IPS-15b (cell line): ENCODE data around the gene TTC39C.

Experiments used
- H3K27me3 ChIP-seq: one replicate; pipeline ENCODE4 v1.6.1; 2013; ENCODE audit warnings: low read length; ENCODE audit not compliant: control insufficient read depth, insufficient read depth
- H3K36me3 ChIP-seq: one replicate; pipeline ENCODE4 v1.6.1; 2013; ENCODE audit warnings: low read length; ENCODE audit not compliant: control insufficient read depth, insufficient read depth
- H3K4me1 ChIP-seq: one replicate; pipeline ENCODE4 v1.6.1; 2013; ENCODE audit warnings: mild to moderate bottlenecking, low read length; ENCODE audit not compliant: control insufficient read depth, insufficient read depth
- H3K4me3 ChIP-seq: one replicate; pipeline ENCODE4 v1.5.1; 2013; ENCODE audit warnings: low read depth, low read length
- H3K9ac ChIP-seq: one replicate; pipeline ENCODE4 v1.6.1; 2013; ENCODE audit warnings: low read depth, mild to moderate bottlenecking, low read length
- H3K9me3 ChIP-seq: one replicate; pipeline ENCODE4 v1.6.1; 2013; ENCODE audit warnings: mild to moderate bottlenecking, low read length; ENCODE audit not compliant: control insufficient read depth, insufficient read depth

TTC39C gene

GRCh38 chr18:24112464-24112863, 97.9 kb downstream of the TTC39C start:
- Histone ChIP-seq H3K4me3 (no peak overlapping the region), H3K27me3 (no peaks in the 10 kb centered on the region), H3K4me1 (peaks cover 11% of the 10 kb centered on the region), H3K36me3 (no peaks in the 10 kb centered on the region), H3K9ac (no peak overlapping the region), H3K9me3 (no peaks in the 10 kb centered on the region)

GRCh38 chr18:24112874-24113615, 98.5 kb downstream of the TTC39C start:
- Histone ChIP-seq H3K9ac (no peak overlapping the region), H3K9me3 (no peaks in the 10 kb centered on the region), H3K4me1 (peaks cover 11% of the 10 kb centered on the region), H3K27me3 (no peaks in the 10 kb centered on the region), H3K36me3 (no peaks in the 10 kb centered on the region), H3K4me3 (no peak overlapping the region)

- Histone ChIP-seq H3K9ac (no peak overlapping the region), H3K27me3 (no peaks in the 10 kb centered on the region), H3K9me3 (no peaks in the 10 kb centered on the region), H3K4me1 (peaks cover 11% of the 10 kb centered on the region), H3K36me3 (no peaks in the 10 kb centered on the region), H3K4me3 (no peak overlapping the region)
Observed at GRCh38 chr18:24114924-24115549, 100.5 kb downstream of the TTC39C start.

- H3K36me3 ChIP-seq: no peaks in the 10 kb centered on the region
Observed at GRCh38 chr18:24115628-24116027, 101.1 kb downstream of the TTC39C start.

GRCh38 chr18:24118750-24119577, 104.4 kb downstream of the TTC39C start:
- no peaks in the 10 kb centered on the region for H3K9me3 ChIP-seq
- H3K27me3 ChIP-seq: no peaks in the 10 kb centered on the region
- H3K36me3 ChIP-seq: no peaks in the 10 kb centered on the region
- no peak overlapping the region for H3K4me3 ChIP-seq
- H3K9ac ChIP-seq: no peak overlapping the region
- no peaks in the 10 kb centered on the region for H3K4me1 ChIP-seq

More at GRCh38 chr18:24115628-24116027, 101.1 kb downstream of the TTC39C start:
- Histone ChIP-seq H3K4me3 (no peak overlapping the region), H3K27me3 (no peaks in the 10 kb centered on the region), H3K9me3 (no peaks in the 10 kb centered on the region), H3K9ac (no peak overlapping the region), H3K4me1 (peaks cover 11% of the 10 kb centered on the region)

- Histone ChIP-seq H3K9me3 (no peaks in the 10 kb centered on the region), H3K36me3 (no peaks in the 10 kb centered on the region), H3K4me3 (no peak overlapping the region), H3K4me1 (no peaks in the 10 kb centered on the region), H3K9ac (no peak overlapping the region), H3K27me3 (no peaks in the 10 kb centered on the region)
Observed at GRCh38 chr18:24120676-24121075, 106.1 kb downstream of the TTC39C start.

- H3K4me3 ChIP-seq: no peak overlapping the region
- H3K9ac ChIP-seq: no peak overlapping the region
- H3K36me3 ChIP-seq: no peaks in the 10 kb centered on the region
- H3K27me3 ChIP-seq: no peaks in the 10 kb centered on the region
- H3K4me1 ChIP-seq: no peaks in the 10 kb centered on the region
- H3K9me3 ChIP-seq: no peaks in the 10 kb centered on the region
Observed at GRCh38 chr18:24121625-24122024, 107.1 kb downstream of the TTC39C start.

GRCh38 chr18:24126155-24126961, 111.8 kb downstream of the TTC39C start:
- Histone ChIP-seq H3K4me1 (no peaks in the 10 kb centered on the region), H3K27me3 (no peaks in the 10 kb centered on the region), H3K36me3 (no peaks in the 10 kb centered on the region), H3K4me3 (no peak overlapping the region), H3K9ac (no peak overlapping the region), H3K9me3 (no peaks in the 10 kb centered on the region)

GRCh38 chr18:24127735-24128134, 113.2 kb downstream of the TTC39C start:
- Histone ChIP-seq H3K4me3 (no peak overlapping the region), H3K36me3 (no peaks in the 10 kb centered on the region), H3K4me1 (no peaks in the 10 kb centered on the region)

GRCh38 chr18:24128700-24129099, 114.1 kb downstream of the TTC39C start:
- no peaks in the 10 kb centered on the region for H3K27me3 ChIP-seq
- no peak overlapping the region for H3K4me3 ChIP-seq
- H3K36me3 ChIP-seq: no peaks in the 10 kb centered on the region
- H3K4me1 ChIP-seq: no peaks in the 10 kb centered on the region
- no peak overlapping the region for H3K9ac ChIP-seq
- no peaks in the 10 kb centered on the region for H3K9me3 ChIP-seq

More at GRCh38 chr18:24127735-24128134, 113.2 kb downstream of the TTC39C start:
- Histone ChIP-seq H3K9me3 (no peaks in the 10 kb centered on the region), H3K9ac (no peak overlapping the region), H3K27me3 (no peaks in the 10 kb centered on the region)

- Histone ChIP-seq H3K9ac (no peak overlapping the region), H3K9me3 (no peaks in the 10 kb centered on the region), H3K36me3 (no peaks in the 10 kb centered on the region), H3K4me3 (no peak overlapping the region), H3K4me1 (no peaks in the 10 kb centered on the region), H3K27me3 (no peaks in the 10 kb centered on the region)
Observed at GRCh38 chr18:24130494-24130893, 115.9 kb downstream of the TTC39C start.
